Measurements from ENCODE around the gene MBOAT2.
"Not testable (repeated sequence)": the region's sequence is repeated elsewhere in the genome, so short reads cannot be mapped to it uniquely, and the experiment has no call there.

The MBOAT2 gene

GRCh38 chr2:9003616-9004337 lies at the start of gene MBOAT2:
Gene MBOAT2, minus strand, starts transcription at chr2:9003684. Its CDS starts 70 bp downstream, at chr2:9003614.
- DNase-seq (ENCODE audit: low spot score), result peak; percentile 87

GRCh38 chr2:9052821-9053533 lies 49.5 kb upstream of the MBOAT2 start:
- no peak for DNase-seq (ENCODE audit: low spot score)

GRCh38 chr2:9051451-9051850 lies 48.0 kb upstream of the MBOAT2 start:
- not testable (repeated sequence) for DNase-seq (ENCODE audit: low spot score)

GRCh38 chr2:9050122-9050809 lies 46.8 kb upstream of the MBOAT2 start:
- DNase-seq (ENCODE audit: low spot score), result no peak

- DNase-seq (ENCODE audit: low spot score), result no peak
Observed at GRCh38 chr2:9045595-9045994, 42.1 kb upstream of the MBOAT2 start.

GRCh38 chr2:9043491-9043890 lies 40.0 kb upstream of the MBOAT2 start:
- not testable (repeated sequence) for DNase-seq (ENCODE audit: low spot score)

GRCh38 chr2:9037166-9037565 lies 33.7 kb upstream of the MBOAT2 start:
- no peak for DNase-seq (ENCODE audit: low spot score)

- no peak for DNase-seq (ENCODE audit: low spot score)
Observed at GRCh38 chr2:9033385-9034168, 30.1 kb upstream of the MBOAT2 start.

- DNase-seq (ENCODE audit: low spot score), result no peak
Observed at GRCh38 chr2:9032536-9033255, 29.2 kb upstream of the MBOAT2 start.

- no peak for DNase-seq (ENCODE audit: low spot score)
Observed at GRCh38 chr2:9032121-9032520, 28.6 kb upstream of the MBOAT2 start.

GRCh38 chr2:9031246-9031645 lies 27.8 kb upstream of the MBOAT2 start:
- no peak for DNase-seq (ENCODE audit: low spot score)

GRCh38 chr2:9030841-9031240 lies 27.4 kb upstream of the MBOAT2 start:
- no peak for DNase-seq (ENCODE audit: low spot score)

GRCh38 chr2:9030190-9030589 lies 26.7 kb upstream of the MBOAT2 start:
- no peak for DNase-seq (ENCODE audit: low spot score)

GRCh38 chr2:9029721-9030120 lies 26.2 kb upstream of the MBOAT2 start:
- DNase-seq (ENCODE audit: low spot score), result no peak

GRCh38 chr2:9027884-9028283 lies 24.4 kb upstream of the MBOAT2 start:
- DNase-seq (ENCODE audit: low spot score), result no peak

GRCh38 chr2:9025746-9026145 lies 22.3 kb upstream of the MBOAT2 start:
- no peak for DNase-seq (ENCODE audit: low spot score)

GRCh38 chr2:9024575-9024974 lies 21.1 kb upstream of the MBOAT2 start:
- DNase-seq (ENCODE audit: low spot score), result no peak

GRCh38 chr2:9021563-9022211 lies 18.2 kb upstream of the MBOAT2 start:
- no peak for DNase-seq (ENCODE audit: low spot score)

GRCh38 chr2:9020267-9020666 lies 16.8 kb upstream of the MBOAT2 start:
- no peak for DNase-seq (ENCODE audit: low spot score)

GRCh38 chr2:9018534-9018933 lies 15.1 kb upstream of the MBOAT2 start:
- no peak for DNase-seq (ENCODE audit: low spot score)

GRCh38 chr2:9018109-9018508 lies 14.6 kb upstream of the MBOAT2 start:
- no peak for DNase-seq (ENCODE audit: low spot score)

All from RKO (cell line).